SK-N-SH (cell line): Measurements from ENCODE around the gene CLCN5. TPM values are rescaled to one million over a fixed set of nuclear protein-coding genes. Genes with fewer than 3 reads are reported as not detected.

Experiments used
- CTCF ChIA-PET: fragments of 300-600, 350-600 bp; formaldehyde crosslinking; extraction: SDS; loops from one replicate; lab custom pipeline; 2021; lab: Yijun Ruan, JAX
- POLR2A ChIA-PET: fragments of 350-600 bp; sonication (Branson Sonifier 250); formaldehyde crosslinking; extraction: SDS; loops from one replicate; lab custom pipeline; 2020; ENCODE audit warnings: antibody characterized with exemption, inconsistent platforms; lab: Yijun Ruan, JAX
- DNase-seq: peaks from one replicate; pipeline ENCODE4 v3.0.0; 2012
- H2AFZ ChIP-seq: fragments of 200-600 bp; sonication (generic); 2 replicates; pipeline ENCODE4 v1.8.1; 2016; ENCODE audit warnings: antibody characterized with exemption, mild to moderate bottlenecking, low read depth
- H3F3A ChIP-seq: fragments of 200-600 bp; sonication (generic); replicated peaks from 2 replicates; pipeline ENCODE3; 2016; ENCODE audit warnings: antibody characterized with exemption, mild to moderate bottlenecking; ENCODE audit not compliant: insufficient read depth
- H3K27ac ChIP-seq, 2 experiments: fragments of 200-500 bp in 1 of 2; fragments of 200-600 bp in 1 of 2; sonication (Bioruptor generic) in 1 of 2; sonication (generic), shearing (Covaris generic) in 1 of 2; 2 replicates each; pipeline versions ENCODE4 v1.5.1 to v1.6.1; 2014 to 2016; ENCODE audit warnings: low read depth in 2 of 2, inconsistent platforms in 1 of 2, low read length in 1 of 2, mild to moderate bottlenecking in 1 of 2, mixed read lengths in 1 of 2
- H3K27me3 ChIP-seq: fragments of 200-600 bp; sonication (generic), shearing (Covaris generic); 2 replicates; pipeline ENCODE4 v1.6.1; 2016; ENCODE audit warnings: mixed run types; ENCODE audit not compliant: insufficient read depth
- H3K36me3 ChIP-seq, 2 experiments: fragments of 200-500 bp in 1 of 2; fragments of 200-600 bp in 1 of 2; sonication (Bioruptor generic) in 1 of 2; sonication (generic) in 1 of 2; replicated peaks in 1 of 2; 2 replicates each; pipeline versions ENCODE3 to v1.5.1; 2014 to 2016; ENCODE audit warnings: low read length in 1 of 2, mild to moderate bottlenecking in 1 of 2; ENCODE audit not compliant: insufficient read depth in 2 of 2, control insufficient read depth in 1 of 2
- H3K4me1 ChIP-seq, 2 experiments: fragments of 200-500 bp in 1 of 2; fragments of 200-600 bp in 1 of 2; sonication (Bioruptor generic) in 1 of 2; sonication (generic), shearing (Covaris generic) in 1 of 2; 2 replicates each; pipeline versions ENCODE4 v1.5.1 to v1.6.1; 2014 to 2016; ENCODE audit warnings: low read depth in 1 of 2, low read length in 1 of 2, mixed run types in 1 of 2; ENCODE audit not compliant: insufficient read depth in 2 of 2, control insufficient read depth in 1 of 2
- H3K4me2 ChIP-seq: fragments of 200-600 bp; sonication (generic), shearing (Covaris generic); 2 replicates; pipeline ENCODE4 v1.6.1; 2017; ENCODE audit warnings: mixed run types
- H3K4me3 ChIP-seq, 2 experiments: fragments of 200-500 bp in 1 of 2; fragments of 200-600 bp in 1 of 2; sonication (Bioruptor generic) in 1 of 2; sonication (generic), shearing (Covaris generic) in 1 of 2; 2 replicates each; pipeline versions ENCODE4 v1.5.1 to v1.8.1; 2014 to 2016; ENCODE audit warnings: low read depth in 2 of 2, inconsistent platforms in 1 of 2, low read length in 1 of 2, mild to moderate bottlenecking in 1 of 2, mixed read lengths in 1 of 2, moderate library complexity in 1 of 2
- H3K79me2 ChIP-seq: fragments of 200-600 bp; sonication (generic); 2 replicates; pipeline ENCODE4 v1.8.1; 2017; ENCODE audit warnings: mild to moderate bottlenecking; ENCODE audit not compliant: insufficient read depth
- H3K9ac ChIP-seq: fragments of 200-600 bp; sonication (generic); 2 replicates; pipeline ENCODE4 v1.6.1; 2017; ENCODE audit warnings: mixed run types
- H3K9me2 ChIP-seq: fragments of 200-600 bp; sonication (generic); 2 replicates; pipeline ENCODE4 v1.6.1; 2017; ENCODE audit warnings: mixed run types
- H3K9me3 ChIP-seq: fragments of 200-600 bp; sonication (generic); 2 replicates; pipeline ENCODE4 v1.6.1; 2017; ENCODE audit warnings: mixed run types, mild to moderate bottlenecking, moderate library complexity
- H4K20me1 ChIP-seq: fragments of 200-600 bp; sonication (generic); 2 replicates; pipeline ENCODE4 v1.6.1; 2017; ENCODE audit warnings: mild to moderate bottlenecking, mixed run types; ENCODE audit not compliant: insufficient read depth
- CHD2 ChIP-seq: fragments of 150-350 bp; IDR thresholded peaks from 2 replicates; pipeline ENCODE4 v1.6.1; 2018; ENCODE audit warnings: low read length; ENCODE audit not compliant: partially characterized antibody
- EZH2phosphoT487 ChIP-seq: fragments of 200-600 bp; sonication (generic); IDR thresholded peaks from 2 replicates; pipeline ENCODE4 v1.6.1; 2017; ENCODE audit warnings: low read depth, mixed run types, mild to moderate bottlenecking, antibody characterized with exemption, moderate library complexity, borderline replicate concordance
- FOSL2 ChIP-seq: IDR thresholded peaks from 2 replicates; pipeline ENCODE4 v1.4.0; 2012; ENCODE audit warnings: low read depth, mild to moderate bottlenecking, moderate library complexity, borderline replicate concordance
- FOXM1 ChIP-seq: IDR thresholded peaks from 2 replicates; pipeline ENCODE4 v1.4.0; 2012; ENCODE audit warnings: low read depth, mild to moderate bottlenecking
- NRF1 ChIP-seq: IDR thresholded peaks from 2 replicates; pipeline ENCODE4 v1.6.1; 2012; ENCODE audit warnings: low read depth, mild to moderate bottlenecking, low read length
- PBX3 ChIP-seq: IDR thresholded peaks from 2 replicates; pipeline ENCODE4; 2012
- RCOR1 ChIP-seq: fragments of 150-350 bp; IDR thresholded peaks from 2 replicates; pipeline ENCODE4 v1.6.1; 2017; ENCODE audit warnings: antibody characterized with exemption, low read length
- RFX5 ChIP-seq: IDR thresholded peaks from 2 replicates; pipeline ENCODE4 v1.6.1; 2012; ENCODE audit warnings: mild to moderate bottlenecking, improper control_type of control experiment, low read length
- SMC3 ChIP-seq: IDR thresholded peaks from 2 replicates; pipeline ENCODE4 v1.6.1; 2012; ENCODE audit warnings: low read depth, low read length, improper control_type of control experiment
- TEAD4 ChIP-seq: IDR thresholded peaks from 2 replicates; pipeline ENCODE4 v1.4.0; 2012; ENCODE audit warnings: mild to moderate bottlenecking, borderline replicate concordance; ENCODE audit not compliant: insufficient read depth
- USF2 ChIP-seq: fragments of 150-350 bp; IDR thresholded peaks from 2 replicates; pipeline ENCODE4 v1.6.1; 2017; ENCODE audit warnings: antibody characterized with exemption, low read length, low read depth, borderline replicate concordance
- ZBTB33 ChIP-seq: IDR thresholded peaks from 2 replicates; pipeline ENCODE4 v1.4.0; 2012; ENCODE audit warnings: low read depth, borderline replicate concordance
- WGBS: methylation state at CpG from one replicate; pipeline ENCODE4 v1.1.6; 2017; ENCODE audit warnings: low lambda C conversion rate; 5-methylcytosine and 5-hydroxymethylcytosine counted together
- polyA plus RNA-seq, 3 experiments: library from polyadenylated mRNA; depleted of rRNA; stranded (reverse); fragments of >200 nt; gene quantifications; 2 replicates each; pipeline ENCODE4 v1.2.3, GENCODE V29; 2012

The CLCN5 gene
- polyA plus RNA-seq, 1 of the 3 experiments (the other 2 are of a cell fraction) = 1.7 TPM

- H3K27ac ChIP-seq = no peak overlapping the region
These were observed 74.1 kb downstream of the CLCN5 start for GRCh38 chrX:49996474-49996873.

More at GRCh38 chrX:49996474-49996873, 74.1 kb downstream of the CLCN5 start:
- Histone ChIP-seq H3F3A (no peaks in the 10 kb centered on the region), H3K4me3 (no peak overlapping the region), H3K9ac (no peak overlapping the region), H4K20me1 (no peaks in the 10 kb centered on the region), H3K9me3 (no peaks in the 10 kb centered on the region), H3K4me1 (peaks cover 0 to 3% of the 10 kb centered on the region in 2 experiments; a peak in 1 of 4 replicates), H3K27me3 (no peaks in the 10 kb centered on the region; the same call in 1 of the 2 replicates), H2AFZ (no peak overlapping the region), H3K79me2 (no peaks in the 10 kb centered on the region), H3K4me2 (no peak overlapping the region), H3K9me2 (no peaks in the 10 kb centered on the region), H3K36me3 (no peaks in the 10 kb centered on the region)
- whole genome bisulfite sequencing = 59% methylated on average over 2 of the region's 2 CpGs
- no peak for DNase-seq
- TF ChIP-seq RCOR1 (no peak), EZH2phosphoT487 (no peak), RFX5 (no peak), TEAD4 (no peak), USF2 (no peak), ZBTB33 (no peak), FOXM1 (no peak), PBX3 (no peak), CHD2 (no peak), SMC3 (no peak), FOSL2 (no peak), NRF1 (no peak)
- POLR2A ChIA-PET = no interaction called here
- CTCF ChIA-PET = no interaction called here
